HuH-7.5 (cell line): ENCODE results near the gene LEKR1.
"Not testable (repeated sequence)": the region's sequence is repeated elsewhere in the genome, so short reads cannot be mapped to it uniquely, and the experiment has no call there.

Source experiments
- DNase-seq: peaks from one replicate; pipeline ENCODE4 v3.0.0; 2011; ENCODE audit warnings: low spot score

LEKR1 gene

DNA sequence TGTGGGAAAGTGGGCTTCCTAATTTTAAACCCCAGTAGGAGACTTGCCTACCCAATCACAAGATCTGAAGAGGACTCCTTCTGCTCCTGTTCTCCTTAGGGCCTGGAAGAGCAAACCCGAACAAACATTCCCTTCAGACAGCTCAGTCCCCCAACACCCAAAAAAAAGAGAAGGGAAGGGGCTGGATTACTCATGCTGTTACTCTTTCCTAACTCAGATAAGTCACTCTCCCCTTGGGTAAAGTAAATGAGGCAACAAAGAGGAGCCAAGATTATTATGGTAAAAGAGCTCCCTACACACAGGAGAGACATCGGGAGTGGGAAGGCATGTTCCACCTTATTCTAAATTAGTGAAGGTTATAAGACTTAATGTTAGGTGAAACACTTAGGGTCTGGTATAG, 18.1 kb upstream of the LEKR1 start:
- DNase-seq, result no peak

DNA sequence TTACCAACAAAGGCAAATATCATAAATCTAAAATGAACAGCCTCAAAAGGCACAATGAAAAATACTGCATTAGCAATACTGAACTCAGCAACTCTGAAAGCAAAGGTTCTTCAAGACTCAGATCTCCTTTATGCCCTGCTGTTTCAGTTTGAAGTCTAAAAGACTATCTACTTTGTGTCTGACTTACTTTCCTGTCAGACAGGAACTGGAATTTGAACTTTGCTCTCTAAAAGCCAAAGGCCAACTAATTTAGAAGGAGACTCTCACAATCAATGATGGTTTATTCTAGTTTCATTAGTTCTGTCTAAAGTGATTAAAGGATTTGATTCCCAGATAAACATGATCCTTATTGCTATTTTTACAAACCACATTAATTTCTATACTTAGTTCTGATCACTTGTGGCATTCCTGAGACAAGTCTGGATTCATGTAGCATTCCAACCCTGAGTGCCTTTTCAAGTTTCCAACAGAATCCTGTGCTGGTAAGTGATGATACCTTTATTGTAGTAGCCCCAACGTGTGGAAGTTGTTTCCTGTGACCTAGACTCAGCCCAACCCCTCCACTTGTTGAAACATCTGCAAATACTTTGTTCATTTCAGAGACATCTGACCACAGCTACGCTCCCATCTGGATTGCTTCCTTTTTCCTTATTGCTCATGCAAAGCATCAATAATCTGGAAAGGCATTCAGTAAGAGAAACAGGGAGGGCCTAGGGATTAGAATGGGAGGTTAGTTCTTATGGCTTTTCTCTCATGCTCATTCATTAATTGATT, 14.9 kb upstream of the LEKR1 start:
- DNase-seq, result no peak

DNA sequence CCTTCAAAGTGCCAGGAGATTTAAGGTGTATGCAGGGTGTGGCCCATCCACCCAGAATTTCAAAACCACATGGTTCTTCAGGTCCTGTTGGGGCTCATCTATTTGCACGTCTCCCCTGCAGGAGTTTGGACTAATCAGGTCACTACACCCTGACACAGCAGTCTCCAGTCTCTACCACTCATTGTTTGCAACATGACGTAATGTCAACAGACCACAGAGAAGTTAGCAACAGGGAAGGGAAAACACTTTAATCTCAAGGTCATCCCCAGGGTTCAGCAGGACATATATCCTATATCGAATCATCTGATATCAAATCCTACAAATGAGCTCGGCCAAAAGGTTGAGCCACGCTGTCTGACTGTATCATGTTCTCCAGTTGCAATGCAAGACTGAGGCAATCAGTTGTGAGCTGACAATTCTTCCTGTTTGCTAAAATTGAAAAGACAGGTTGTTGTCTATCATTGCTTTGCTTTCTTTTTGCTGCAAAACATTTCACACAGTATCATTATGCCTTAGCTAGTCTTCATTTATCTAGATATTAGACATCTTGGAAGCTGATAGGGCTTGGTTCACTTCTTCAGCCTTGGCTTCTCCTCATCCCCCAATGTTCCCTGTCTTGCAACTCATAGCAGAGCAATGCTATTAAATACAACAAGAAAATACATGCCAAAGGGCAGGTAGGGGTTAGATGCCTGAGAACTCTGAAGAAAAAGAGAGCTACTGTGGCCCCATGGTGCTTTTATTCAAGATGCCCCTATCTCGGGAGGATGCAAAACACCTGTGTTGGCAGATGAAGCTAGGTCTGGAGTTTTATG, 13.4 kb upstream of the LEKR1 start:
- peak; percentile 61 for DNase-seq

DNA sequence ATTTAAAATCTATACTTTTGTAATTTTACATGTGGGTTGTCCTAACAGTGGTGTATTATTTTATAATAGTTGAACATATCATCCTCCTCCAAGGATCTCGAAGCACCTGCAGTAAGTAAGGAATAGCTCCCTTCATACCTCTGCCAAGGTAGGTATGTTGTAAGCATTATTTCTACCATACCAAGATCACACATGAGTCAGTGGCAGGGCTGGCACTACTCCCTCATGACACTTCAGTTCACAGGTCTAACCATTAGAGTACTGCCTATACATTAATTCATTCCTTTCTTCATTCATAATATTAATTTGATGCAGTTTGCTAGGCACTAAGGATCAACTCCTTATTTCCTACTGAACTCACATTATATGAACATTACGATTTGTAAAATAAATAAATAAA, 11.9 kb upstream of the LEKR1 start:
- DNase-seq, result no peak

DNA sequence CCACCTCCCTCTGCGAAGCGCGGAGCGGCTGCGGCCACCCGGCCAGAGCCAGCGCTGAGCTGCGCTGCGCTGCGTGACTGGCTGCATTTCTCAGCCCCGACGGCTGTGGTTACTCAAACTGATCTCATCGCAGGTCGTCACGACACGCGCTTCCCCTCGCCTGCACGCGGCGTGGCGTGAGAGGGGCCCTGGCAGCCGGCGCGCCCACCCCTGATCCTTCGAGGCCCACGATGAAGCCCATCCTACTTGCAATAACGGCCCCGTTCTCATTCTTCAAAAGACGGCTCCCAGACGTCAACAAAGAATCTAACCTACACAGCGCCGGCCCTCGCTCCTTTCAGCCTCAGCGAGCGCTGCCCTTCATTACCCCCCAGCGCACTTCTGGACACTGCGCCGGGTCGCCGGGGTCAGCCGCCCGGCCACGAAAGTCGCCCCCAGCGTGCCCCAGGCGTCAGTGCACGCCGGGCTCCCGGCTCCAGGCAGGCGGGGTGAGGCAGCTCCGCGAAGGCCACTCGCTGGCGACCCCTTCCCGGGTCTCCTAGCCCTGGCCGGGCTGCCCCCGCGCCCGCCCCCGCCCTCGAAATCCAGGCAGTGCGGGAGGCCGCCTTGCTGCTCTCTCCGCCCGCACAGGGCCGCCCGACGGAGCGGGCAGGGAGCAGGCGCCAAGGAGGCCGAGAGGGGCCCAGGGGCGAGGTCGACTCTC, 9.9 kb upstream of the LEKR1 start:
- DNase-seq, result no peak

DNA sequence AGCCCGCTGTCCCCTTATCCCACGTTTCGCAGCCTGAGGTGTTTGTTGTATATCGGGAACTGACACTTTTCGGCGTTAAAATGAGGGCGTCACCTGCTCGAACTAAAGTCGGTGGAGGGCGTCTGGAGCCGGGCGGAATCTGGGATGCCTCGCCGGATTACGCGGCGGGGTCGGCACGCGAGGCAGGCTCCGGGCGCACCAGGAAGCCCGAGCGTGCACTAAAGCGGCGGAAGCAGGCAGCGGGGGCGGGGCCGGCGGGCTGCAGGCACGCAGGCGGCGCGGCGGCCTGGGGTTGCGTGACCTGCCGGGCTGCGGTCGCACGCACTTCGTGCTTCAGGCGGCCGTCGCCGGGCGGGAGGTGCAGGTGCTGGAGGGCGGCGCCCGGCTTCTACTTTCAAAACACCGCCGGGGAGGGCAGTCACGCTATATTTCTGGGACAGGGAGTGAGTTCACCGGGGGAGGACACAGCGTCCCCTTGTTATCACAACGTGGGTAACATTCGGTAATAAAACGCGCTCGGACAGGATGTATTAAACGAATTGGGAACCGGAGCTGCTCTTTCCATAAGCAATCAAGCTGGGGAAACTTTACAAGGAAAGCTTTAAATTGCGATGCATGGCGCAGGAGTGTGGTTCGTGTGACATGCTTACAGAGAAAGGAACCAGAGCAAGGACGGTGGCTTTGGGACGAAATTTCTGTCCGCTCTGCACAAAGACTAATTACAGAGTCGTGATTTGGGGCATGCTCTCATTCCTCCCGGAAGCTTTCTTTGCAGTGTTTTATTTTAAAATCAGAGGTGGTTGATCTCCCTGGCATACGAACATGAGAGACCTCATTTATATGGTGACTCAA, 9.1 kb upstream of the LEKR1 start:
- DNase-seq, result peak; percentile 64

DNA sequence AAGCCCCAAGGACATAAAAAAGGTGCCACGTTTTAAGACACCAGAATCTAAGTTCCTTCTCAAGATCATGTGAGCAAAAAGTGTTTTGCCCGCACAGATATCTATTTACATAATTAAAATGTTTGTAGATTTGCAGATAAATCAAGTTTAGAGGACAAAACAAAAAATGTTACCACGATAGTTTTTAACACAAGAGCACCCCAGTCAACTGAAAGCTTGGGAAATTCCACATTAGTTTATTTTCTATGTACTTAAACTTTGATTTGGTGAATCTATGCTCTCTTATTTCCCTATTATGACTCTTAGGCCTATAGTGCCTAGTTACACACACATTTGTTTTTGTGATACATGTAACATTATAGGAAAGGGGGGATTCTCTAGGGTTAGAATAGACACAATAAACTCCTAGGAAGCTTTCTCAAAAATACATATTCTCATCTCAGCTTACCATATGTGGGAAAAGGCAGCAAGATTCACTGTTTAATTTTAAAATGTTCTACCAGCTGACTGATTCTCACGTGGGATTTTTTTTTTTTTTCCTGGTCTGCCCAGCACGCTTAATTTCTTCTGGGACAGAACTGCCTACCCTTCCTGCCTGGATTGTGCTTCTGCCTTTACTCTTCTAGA, 8.4 kb upstream of the LEKR1 start:
- no peak for DNase-seq

DNA sequence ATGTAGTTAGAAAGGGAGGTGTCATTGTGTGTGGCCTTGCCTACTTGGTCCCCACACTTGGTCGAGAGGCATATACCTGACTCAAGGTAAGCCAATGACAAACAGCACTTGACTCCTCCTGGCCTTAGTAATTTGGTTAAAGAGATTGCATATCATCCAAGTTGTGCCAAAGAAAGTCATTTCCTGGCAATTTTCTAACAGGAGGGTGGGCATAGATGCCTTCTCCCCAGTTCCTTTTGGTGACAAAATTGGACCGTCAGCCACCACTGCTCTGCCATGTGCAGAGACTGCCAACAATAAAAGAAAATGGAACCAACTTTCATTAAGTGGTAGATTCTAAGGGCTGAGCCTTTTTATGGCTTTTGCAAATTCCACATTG, 7.9 kb upstream of the LEKR1 start:
- no peak for DNase-seq

DNA sequence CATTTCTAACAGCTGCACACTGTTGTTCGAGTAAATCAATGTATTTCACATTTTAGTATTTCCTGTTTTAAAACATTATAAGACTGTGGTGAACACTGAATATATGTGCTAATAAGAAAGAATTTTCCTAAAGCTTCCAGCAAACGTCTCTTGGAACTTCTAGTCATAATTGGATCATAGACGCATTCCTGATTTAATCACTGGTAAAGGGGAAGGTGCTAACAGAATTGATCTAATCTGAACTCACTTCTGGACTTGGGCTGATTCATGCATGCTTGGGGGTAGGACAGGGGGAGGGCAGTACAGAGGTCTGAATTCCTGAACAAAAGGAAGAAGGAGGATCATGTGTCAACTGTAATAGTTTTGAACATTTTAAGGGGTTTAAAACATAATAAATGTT, 7.3 kb upstream of the LEKR1 start:
- no peak for DNase-seq

DNA sequence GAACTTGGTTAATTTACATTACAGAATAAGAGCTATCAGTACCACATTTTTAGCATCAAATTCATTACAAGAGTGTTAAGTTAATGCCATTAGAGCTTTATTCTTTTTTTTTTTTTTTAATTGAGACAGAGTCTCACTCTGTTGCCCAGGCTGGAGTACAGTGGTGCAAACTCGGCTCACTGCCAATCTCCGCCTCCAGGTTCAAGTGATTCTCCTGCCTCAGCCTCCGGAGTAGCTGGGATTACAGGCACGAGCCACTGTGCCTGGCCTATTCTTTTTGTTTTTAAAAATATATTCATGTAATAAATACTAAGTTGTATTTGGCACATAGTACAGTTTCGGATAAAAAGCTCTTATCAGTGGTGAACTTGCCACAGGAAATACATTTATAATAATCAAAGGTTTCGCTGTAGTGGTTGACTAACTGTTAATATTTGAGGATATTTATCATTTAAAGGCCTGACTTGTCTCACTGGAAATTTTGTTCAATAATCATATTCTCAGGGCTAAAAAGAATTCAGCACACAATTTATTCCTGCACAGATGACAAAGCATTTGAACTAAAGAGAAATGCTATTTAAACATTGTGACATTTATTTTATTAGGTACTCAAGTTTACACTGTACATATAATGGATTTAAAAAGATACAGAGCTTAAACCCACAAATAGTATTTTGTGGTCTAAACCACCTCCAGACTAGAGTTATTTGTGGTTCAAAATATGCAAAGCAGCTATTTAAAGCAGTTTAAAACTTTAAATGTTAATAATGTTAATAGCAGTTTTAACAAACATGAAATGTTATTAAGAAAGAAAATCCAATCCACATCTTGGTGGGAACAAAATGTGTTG, 6.1 kb upstream of the LEKR1 start:
- no peak for DNase-seq

DNA sequence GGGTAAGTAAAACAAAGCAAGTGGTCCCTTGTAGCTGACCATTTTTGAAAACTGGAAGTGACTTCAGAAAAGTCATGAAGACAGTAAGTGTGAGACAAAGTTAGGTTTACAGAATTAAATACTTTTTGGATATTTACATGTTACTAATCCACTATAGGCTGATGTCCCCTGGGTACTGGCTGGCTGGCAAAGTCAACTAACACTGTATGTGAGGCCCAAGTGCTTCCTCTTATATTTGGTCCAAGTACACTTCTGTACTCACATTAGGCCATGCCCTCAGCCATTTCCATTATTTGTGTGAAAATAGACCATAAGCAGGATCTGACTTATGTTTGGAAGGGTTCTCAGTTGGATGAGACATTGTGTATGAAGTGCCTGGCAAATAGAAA, 5.5 kb upstream of the LEKR1 start:
- DNase-seq, result no peak

DNA sequence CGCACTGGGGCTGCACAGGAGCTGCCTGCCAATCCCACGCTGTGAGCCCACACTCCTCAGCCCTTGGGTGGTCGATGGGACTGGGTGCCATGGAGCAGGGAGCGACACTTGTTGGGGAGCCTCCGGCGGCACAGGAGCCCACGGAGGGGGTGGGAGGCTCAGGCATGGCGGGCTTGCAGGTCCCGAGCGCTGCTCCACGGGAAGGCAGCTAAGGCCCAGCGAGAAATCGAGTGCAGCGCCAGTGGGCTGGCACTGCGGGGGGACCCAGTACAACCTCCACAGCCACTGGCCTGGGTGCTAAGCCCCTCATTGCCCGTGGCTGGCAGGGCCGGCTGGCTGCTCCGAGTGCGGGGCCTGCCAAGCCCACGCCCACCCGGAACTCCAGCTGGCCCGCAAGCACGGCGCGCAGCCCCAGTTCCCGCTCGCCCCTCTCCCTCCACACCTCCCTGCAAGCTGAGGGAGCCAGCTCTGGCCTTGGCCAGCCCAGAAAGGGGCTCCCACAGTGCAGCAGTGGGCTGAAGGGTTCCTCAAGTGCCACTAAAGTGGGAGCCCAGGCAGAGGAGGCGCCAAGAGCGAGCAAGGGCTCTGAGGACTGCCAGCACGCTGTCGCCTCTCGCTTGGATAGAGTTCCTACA, 3.4 kb upstream of the LEKR1 start:
- DNase-seq, result not testable (repeated sequence)

DNA sequence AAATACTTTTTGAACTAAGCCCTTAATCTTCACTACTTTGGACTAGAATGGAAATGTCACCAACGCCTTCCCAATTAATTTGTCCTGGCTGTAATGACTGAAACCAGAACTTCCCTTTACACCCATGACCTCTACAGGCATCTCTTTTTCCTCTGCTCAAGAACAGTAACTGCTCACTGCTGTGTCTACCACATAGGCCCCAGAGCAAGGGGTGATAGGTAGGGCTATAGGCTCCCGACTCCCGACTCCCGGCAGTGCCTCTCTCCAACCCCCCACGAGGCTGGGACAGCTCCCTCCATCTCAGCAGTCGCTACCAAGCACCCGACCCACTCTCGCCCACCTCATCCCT, 384 bp upstream of the LEKR1 start:
- no peak for DNase-seq

DNA sequence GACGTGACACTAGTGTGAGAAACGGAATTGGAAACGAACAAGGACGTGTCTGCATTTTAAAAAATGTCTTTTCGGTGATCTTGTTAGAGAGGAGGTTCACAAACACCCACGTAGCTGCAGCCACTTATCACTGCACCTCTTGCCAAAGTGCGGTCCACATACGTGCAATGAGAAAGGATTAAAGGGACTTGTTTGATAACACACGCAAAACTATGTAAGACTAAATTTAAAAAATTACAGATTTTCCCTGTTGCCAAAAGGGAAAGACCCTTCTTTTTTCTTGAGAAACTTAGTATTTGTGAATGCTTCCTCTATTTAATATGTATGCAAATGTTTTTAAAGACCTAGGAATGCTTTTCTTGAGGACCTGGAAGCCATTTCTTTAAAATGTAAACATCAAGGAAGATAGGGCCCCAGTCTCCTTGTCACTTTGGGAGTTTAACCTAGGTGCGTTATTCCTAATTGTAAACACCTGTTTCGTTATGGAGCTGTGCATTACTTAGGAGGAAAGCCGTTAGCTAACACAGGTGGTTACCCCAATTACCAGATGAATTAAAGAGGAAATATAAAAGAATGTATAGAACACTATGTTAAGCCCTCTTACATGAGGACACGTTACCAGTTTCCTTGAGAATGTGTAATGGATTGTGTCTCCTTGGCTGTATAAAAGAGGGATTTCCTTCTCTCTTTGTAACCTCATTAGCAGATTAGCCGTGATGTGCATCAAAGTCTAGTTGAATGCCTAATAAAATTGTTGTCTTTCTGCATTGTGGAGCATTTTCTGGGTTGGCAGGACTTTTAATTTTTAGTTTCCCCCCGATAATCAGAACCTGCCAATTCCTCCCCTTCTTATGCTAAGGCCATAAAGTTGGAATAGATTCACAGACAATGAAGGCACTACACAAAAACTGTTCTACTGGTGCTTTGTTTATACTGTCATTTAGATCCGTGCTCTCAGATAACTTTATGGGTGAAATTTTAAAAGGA, 1.0 kb downstream of the LEKR1 start:
- no peak for DNase-seq

DNA sequence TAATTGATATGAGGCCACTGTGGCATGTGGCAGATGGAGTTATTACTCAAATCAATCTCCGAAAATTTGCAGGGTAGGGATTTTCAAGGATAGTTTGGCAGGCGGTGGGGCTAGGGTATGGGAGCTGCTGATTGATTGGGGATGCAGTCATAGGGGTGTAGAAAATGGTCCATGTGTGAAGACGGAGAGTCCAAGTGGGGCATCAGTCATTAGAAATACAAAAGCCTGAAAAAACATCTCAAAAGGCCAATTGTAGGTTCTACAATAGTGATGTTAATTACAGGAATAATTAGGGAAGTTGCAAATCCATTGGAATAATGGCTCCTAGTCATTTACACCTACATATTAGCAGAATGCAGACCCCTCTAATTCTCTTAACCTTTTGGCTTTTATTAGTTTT, 4.9 kb downstream of the LEKR1 start:
- no peak for DNase-seq

DNA sequence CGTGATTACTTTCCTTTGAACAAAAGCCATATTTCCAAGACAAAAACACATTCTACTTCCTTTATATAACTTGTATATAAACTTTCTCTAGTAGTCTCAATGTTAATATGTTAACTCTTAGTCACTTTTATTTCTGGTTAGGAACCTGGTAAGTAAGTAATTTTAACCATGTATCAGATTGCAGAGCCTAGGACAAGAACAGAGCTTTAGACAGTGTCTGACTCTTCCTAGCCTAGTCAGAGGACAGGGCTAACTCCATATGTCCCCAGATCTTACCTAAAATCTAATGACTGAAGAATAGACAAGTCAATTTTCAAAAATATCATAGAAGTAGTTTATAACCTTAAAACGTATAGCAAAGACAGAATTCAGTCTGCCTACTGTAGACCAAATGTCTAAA, 8.3 kb downstream of the LEKR1 start:
- DNase-seq, result no peak

DNA sequence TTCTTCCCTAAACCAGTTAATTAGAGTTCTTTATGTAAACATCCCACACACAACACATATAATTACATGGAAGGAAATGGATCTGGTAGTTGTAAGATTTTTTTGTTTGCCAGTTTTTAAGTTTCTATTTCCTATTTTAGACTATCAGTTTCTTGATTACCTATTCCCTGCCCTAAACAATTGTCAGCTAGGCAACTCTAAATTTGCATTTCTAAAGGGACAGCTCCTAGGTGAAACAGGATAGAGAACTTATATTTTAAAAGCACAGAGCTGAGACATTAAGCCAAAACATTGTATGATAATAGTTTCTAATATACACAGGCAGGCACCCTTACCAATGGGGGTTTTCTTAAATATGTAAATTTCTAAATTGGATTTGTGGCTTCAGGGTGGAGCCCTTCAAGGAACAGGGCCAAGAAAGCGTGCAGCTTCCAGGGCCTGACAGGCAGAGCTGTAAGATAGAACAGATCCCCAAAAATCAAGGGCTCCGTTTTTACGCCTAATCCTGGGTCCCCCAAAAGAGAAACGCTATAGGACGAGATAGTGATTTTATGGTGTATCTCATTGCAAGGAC, 8.9 kb downstream of the LEKR1 start:
- no peak for DNase-seq

DNA sequence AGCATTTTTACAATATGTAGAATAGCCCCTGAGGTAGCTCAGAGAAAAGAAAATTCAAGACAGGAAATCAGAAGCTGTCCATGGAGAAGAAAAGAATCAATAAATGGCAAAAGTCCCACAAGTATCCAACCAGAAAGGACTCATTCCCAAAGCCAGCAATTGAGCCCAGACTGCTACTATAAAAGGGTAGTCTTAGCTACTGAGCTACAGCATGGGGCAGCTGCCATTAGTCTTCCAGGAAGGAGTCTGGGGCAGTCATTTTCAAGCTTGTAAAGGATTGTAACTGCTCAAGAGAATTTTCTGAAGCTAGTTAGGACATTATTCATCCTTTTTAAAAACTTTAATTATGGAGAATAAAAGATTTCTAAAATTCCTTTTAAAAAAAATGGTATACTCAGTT, 10.5 kb downstream of the LEKR1 start:
- no peak for DNase-seq

DNA sequence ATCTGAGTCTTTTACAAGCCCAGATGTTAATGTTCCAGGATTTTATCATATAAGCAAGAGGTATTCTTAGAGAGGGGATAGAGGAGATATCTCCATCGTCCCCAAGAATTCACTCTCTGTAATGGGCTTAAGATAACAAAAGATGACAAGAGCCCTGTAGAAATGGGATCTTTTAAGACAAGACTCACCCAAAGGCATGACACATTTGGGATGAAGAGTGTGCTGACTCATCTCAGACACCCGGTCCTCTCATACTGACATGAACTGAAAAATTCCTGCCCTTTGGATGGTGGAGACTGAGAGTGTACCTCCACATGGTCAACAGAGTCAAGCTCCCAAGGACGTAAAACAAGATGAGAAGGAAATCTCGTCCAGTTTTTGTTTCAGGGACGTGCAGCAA, 11.0 kb downstream of the LEKR1 start:
- DNase-seq, result no peak
